Measurements from ENCODE around the gene OR52E2.

GRCh38 chr11:5081405-5081804 is 22.0 kb upstream of the OR52E2 start:
- TF ChIP-seq CTCF (IDR thresholded peaks at IDR 0.05) (no peak), POLR2A (IDR thresholded peaks at IDR 0.05) (no peak)

Data from lower leg skin (tissue), 3 donors.